T-helper 1 cell treated with Interleukin-12 subunit alpha and Interleukin-12 subunit beta and Interleukin-4 antibody, amounts not matched to agents 30 ng/mL and 1 ng/mL, for 36 hours (primary cell): ENCODE measurements around the gene DFFA. TPM values are rescaled to one million over a fixed set of nuclear protein-coding genes. Genes with fewer than 3 reads are reported as not detected.

Source experiments
- total RNA-seq: library from RNA; stranded (reverse); gene quantifications from 2 replicates; pipeline ENCODE4 v1.2.3, GENCODE V29; 2022

The DFFA gene
- total RNA-seq, 1 donor from 2014 or later = 38.4 TPM

Other genes starting within 250 kb of the DFFA start
- gene PGD, start 73.5 kb downstream of the DFFA start, total RNA-seq = 95.8 and 99.9 TPM in 2 replicates
- gene CENPS, start 42.1 kb downstream of the DFFA start, total RNA-seq = 11.0 and 12.8 TPM in 2 replicates
- gene CORT, start 22.5 kb downstream of the DFFA start, total RNA-seq = 0.41 TPM in 1 of 2 replicates, not detected in the other
- 24.4 and 27.0 TPM in 2 replicates for gene PEX14, start 2.4 kb upstream of the DFFA start, total RNA-seq